K562 (cell line): ENCODE results near the gene CBFA2T3. TPM values are rescaled to one million over a fixed set of nuclear protein-coding genes. Genes with fewer than 3 reads are reported as not detected.

Experiments used
- ATF3 ChIP-seq, 2 experiments: fragments of 450-650 bp in 1 of 2; sonication (generic) in 1 of 2; formaldehyde crosslinking in 1 of 2; IDR thresholded peaks in 1 of 2; conservative IDR thresholded peaks in 1 of 2; 2 replicates each; pipeline versions ENCODE4 v1.6.1 to v1.8.1; 2016 to 2023; ENCODE audit warnings: mild to moderate bottlenecking in 2 of 2, moderate library complexity in 2 of 2, inconsistent platforms in 1 of 2, missing genetic modification reagents in 1 of 2
- CREB1 ChIP-seq, 2 experiments: sonication (generic) in 1 of 2; formaldehyde crosslinking in 1 of 2; IDR thresholded peaks; 2 replicates each; pipeline versions ENCODE4 v1.6.1 to v1.8.0; 2012 to 2022; ENCODE audit warnings: inconsistent platforms in 1 of 2, mild to moderate bottlenecking in 1 of 2, missing genetic modification reagents in 1 of 2, moderate library complexity in 1 of 2
- HOMEZ ChIP-seq: fragments of 250-450 bp; sonication (Bioruptor Pico); IDR thresholded peaks from 2 replicates; pipeline ENCODE4 v1.4.0; 2020; ENCODE audit warnings: mild to moderate bottlenecking, moderate library complexity
- KLF6 ChIP-seq: fragments of 250-450 bp; sonication (Bioruptor Pico); IDR thresholded peaks from 2 replicates; pipeline ENCODE4 v1.4.0; 2020; ENCODE audit warnings: mild to moderate bottlenecking, moderate library complexity, borderline replicate concordance
- LEF1 ChIP-seq: fragments of 450-650 bp; IDR thresholded peaks from 2 replicates; pipeline ENCODE4 v1.6.1; 2016; ENCODE audit warnings: mild to moderate bottlenecking
- MYC ChIP-seq, 2 experiments: fragments of 250-450 bp in 1 of 2; sonication (Bioruptor Pico) in 1 of 2; IDR thresholded peaks; 2 replicates each; pipeline versions ENCODE4 v1.5.1 to v1.6.1; 2012 to 2021; ENCODE audit warnings: low read depth in 2 of 2, borderline replicate concordance in 1 of 2, improper control_type of control experiment in 1 of 2, low read length in 1 of 2, mild to moderate bottlenecking in 1 of 2, moderate library complexity in 1 of 2
- NCOA4 ChIP-seq: fragments of 450-650 bp; IDR thresholded peaks from 2 replicates; pipeline ENCODE4 v1.6.1; 2018; ENCODE audit warnings: mild to moderate bottlenecking; ENCODE audit not compliant: partially characterized antibody
- POLR2AphosphoS5 ChIP-seq: IDR thresholded peaks from 2 replicates; pipeline ENCODE4 v1.6.1; 2011; ENCODE audit warnings: mild to moderate bottlenecking, low read depth, low read length, moderate library complexity; ENCODE audit not compliant: control insufficient read depth, insufficient read depth
- POLR3G ChIP-seq: IDR thresholded peaks from 2 replicates; pipeline ENCODE4 v1.6.1; 2011; ENCODE audit not compliant: insufficient read length, insufficient replicate concordance; ENCODE audit errors: extremely low read depth
- PREB ChIP-seq: sonication (generic); formaldehyde crosslinking; IDR thresholded peaks from 2 replicates; pipeline ENCODE4 v1.8.1; 2023; ENCODE audit warnings: mild to moderate bottlenecking, missing genetic modification reagents
- SMAD2 ChIP-seq: fragments of 150-350 bp; IDR thresholded peaks from 2 replicates; pipeline ENCODE4 v1.6.1; 2014; ENCODE audit warnings: low read depth, mild to moderate bottlenecking, low read length
- STAT5A ChIP-seq: IDR thresholded peaks from 2 replicates; pipeline ENCODE4 v1.6.1; 2012; ENCODE audit warnings: low read length, inconsistent platforms, borderline replicate concordance
- TGIF2 ChIP-seq: sonication (generic); formaldehyde crosslinking; IDR thresholded peaks from 2 replicates; pipeline ENCODE4 v1.8.1; 2022; ENCODE audit warnings: mild to moderate bottlenecking, missing genetic modification reagents, moderate library complexity
- VEZF1 ChIP-seq: fragments of 200-800 bp; sonication (Bioruptor generic); IDR thresholded peaks from 2 replicates; pipeline ENCODE4 v1.6.1; 2017; ENCODE audit warnings: missing genetic modification characterization, missing compliant biosample characterization
- ZBED1 ChIP-seq: IDR thresholded peaks from 2 replicates; pipeline ENCODE4 v1.6.1; 2014
- ZBTB1 ChIP-seq: sonication (generic); formaldehyde crosslinking; IDR thresholded peaks from 2 replicates; pipeline ENCODE4 v1.8.1; 2023; ENCODE audit warnings: missing genetic modification reagents, low read depth, mild to moderate bottlenecking, borderline replicate concordance
- ZNF224 ChIP-seq: sonication (generic); formaldehyde crosslinking; IDR thresholded peaks from 2 replicates; pipeline ENCODE4 v1.8.0; 2022; ENCODE audit warnings: mild to moderate bottlenecking, missing genetic modification reagents
- ZNF445 ChIP-seq: fragments of 250-450 bp; sonication (Bioruptor Pico); IDR thresholded peaks from 2 replicates; pipeline ENCODE4 v1.4.0; 2020; ENCODE audit warnings: low read depth, mild to moderate bottlenecking, moderate library complexity
- ZNF512 ChIP-seq: IDR thresholded peaks from 2 replicates; pipeline ENCODE4 v1.6.1; 2016; ENCODE audit warnings: missing genetic modification characterization, missing compliant biosample characterization
- polyA plus RNA-seq, 8 experiments: library from polyadenylated mRNA; depleted of rRNA in 4 of 8; stranded (reverse) in 5 of 8; unstranded in 3 of 8; fragments of >200 nt; fragmentation: Nextera tagmentation in 2 of 8; fragmentation: Illumina TruSeq in 1 of 8; extraction: Ambion mirVana in 2 of 8; extraction: Trizol in 1 of 8; gene quantifications; 2 replicates each; pipeline versions ENCODE4 v1.2.1 to v1.2.3, GENCODE V29; 2011 to 2014; ENCODE audit warnings: inconsistent platforms in 1 of 8, missing spikeins in 1 of 8
- total RNA-seq, 7 experiments: library from RNA; depleted of rRNA in 6 of 7; stranded (reverse); fragments of >200 nt in 6 of 7; fragmentation: Illumina TruSeq in 2 of 7; extraction: Trizol in 2 of 7; gene quantifications; 2 replicates each; pipeline versions ENCODE4 v1.2.1 to v1.2.3, GENCODE V29; 2011 to 2021; ENCODE audit warnings: low replicate concordance in 1 of 7

CBFA2T3 gene
- total and polyA plus RNA-seq, 9 of the 15 experiments (the other 6 are each of a cell fraction or from before 2014, with no cell fraction given): 2.3 to 145 (median 6.7) TPM

GRCh38 chr16:88992351-88993165 lies 15.6 kb upstream of the CBFA2T3 start (continued):
- TF ChIP-seq ATF3 (IDR thresholded peaks at IDR 0.05) (0 out of 2 replicates have a peak, but pooled peaks have one; percentile 18), ATF3 (CRISPR knock-in tag; conservative IDR thresholded peaks at IDR 0.05) (no peak), CREB1 (IDR thresholded peaks at IDR 0.05) (peak; percentile 82), CREB1 (CRISPR knock-in tag; IDR thresholded peaks at IDR 0.05) (no peak), ZBTB1 (CRISPR knock-in tag) (no peak; the same call in 1 of the 2 replicates), PREB (CRISPR knock-in tag) (no peak), ZNF512 (tag) (no peak), ZNF224 (CRISPR knock-in tag) (no peak), NCOA4 (no peak), TGIF2 (CRISPR knock-in tag) (no peak), ZBED1 (peak; percentile 96), KLF6 (peak; percentile 71; the same call in 1 of the 2 replicates), POLR3G (no peak), HOMEZ (no peak), ZNF445 (CRISPR knock-in tag) (peak; percentile 74; the same call in 1 of the 2 replicates), STAT5A (peak; percentile 94), VEZF1 (peak; percentile 91), POLR2AphosphoS5 (peak; percentile 97), SMAD2 (no peak), MYC (IDR thresholded peaks at IDR 0.05; ENCODE audit: low read depth, low read length) (peak; percentile 67), MYC (CRISPR knock-in tag; IDR thresholded peaks at IDR 0.05; ENCODE audit: borderline replicate concordance, low read depth) (no peak), LEF1 (peak; percentile 96)
